ENCODE measurements around the gene MAD2L1BP.

Gene MAD2L1BP

GRCh38 chr6:43667245-43668150 lies 31.9 kb downstream of the MAD2L1BP start:
- DNase-seq: peak; percentile 72

- peak; percentile 68 for DNase-seq
Observed at GRCh38 chr6:43668151-43669028, 32.8 kb downstream of the MAD2L1BP start.

GRCh38 chr6:43669050-43669921 lies 33.6 kb downstream of the MAD2L1BP start:
- no peak for DNase-seq

GRCh38 chr6:43669922-43670622 lies 34.4 kb downstream of the MAD2L1BP start:
- DNase-seq: no peak

GRCh38 chr6:43670623-43670986 lies 35.0 kb downstream of the MAD2L1BP start:
- no peak for DNase-seq

GRCh38 chr6:43671011-43671800 lies 35.6 kb downstream of the MAD2L1BP start:
- no peak for DNase-seq

- DNase-seq: no peak
Observed at GRCh38 chr6:43671801-43672690, 36.4 kb downstream of the MAD2L1BP start.

GRCh38 chr6:43673444-43674084 lies 37.9 kb downstream of the MAD2L1BP start:
- no peak for DNase-seq

GRCh38 chr6:43674291-43674690 lies 38.7 kb downstream of the MAD2L1BP start:
- no peak for DNase-seq

- DNase-seq: no peak
Observed at GRCh38 chr6:43674921-43675320, 39.3 kb downstream of the MAD2L1BP start.

GRCh38 chr6:43676962-43677606 lies 41.4 kb downstream of the MAD2L1BP start:
- DNase-seq: no peak

GRCh38 chr6:43677759-43678158 lies 42.1 kb downstream of the MAD2L1BP start:
- no peak for DNase-seq

- DNase-seq: no peak
Observed at GRCh38 chr6:43678341-43678740, 42.7 kb downstream of the MAD2L1BP start.

GRCh38 chr6:43679057-43679456 lies 43.4 kb downstream of the MAD2L1BP start:
- no peak for DNase-seq

- DNase-seq: no peak
Observed at GRCh38 chr6:43680308-43681200, 44.9 kb downstream of the MAD2L1BP start.

GRCh38 chr6:43681303-43681702 lies 45.7 kb downstream of the MAD2L1BP start:
- DNase-seq: no peak

- DNase-seq: no peak
Observed at GRCh38 chr6:43682724-43683429, 47.2 kb downstream of the MAD2L1BP start.

All from NCI-H1105 treated with DMSO at 0.1 percent for 48 hours (cell line).